GM18511 (cell line): ENCODE measurements around the gene RLN3.

Experiments used
- ATAC-seq: cut with Tn5 transposase; IDR thresholded peaks from one replicate; pipeline ENCODE4 v1.9.1; 2021; ENCODE audit warnings: mild to moderate bottlenecking, moderate library complexity; ENCODE audit not compliant: unreplicated experiment

Gene RLN3

GRCh38 chr19:14027856-14028450 is at the start of gene RLN3:
Gene RLN3 (plus strand): TSS chr19:14028148. CDS start chr19:14028205, 57 bp downstream.
- no peak for ATAC-seq

GRCh38 chr19:13978351-13979243 is 49.4 kb upstream of the RLN3 start:
- no peak for ATAC-seq

GRCh38 chr19:13979244-13979615 is 48.7 kb upstream of the RLN3 start:
- no peak for ATAC-seq

GRCh38 chr19:13979686-13980085 is 48.3 kb upstream of the RLN3 start:
- no peak for ATAC-seq

GRCh38 chr19:13980340-13980739 is 47.6 kb upstream of the RLN3 start:
- no peak for ATAC-seq

GRCh38 chr19:13981021-13981420 is 46.9 kb upstream of the RLN3 start:
- no peak for ATAC-seq

- ATAC-seq: no peak
Measured at GRCh38 chr19:13981467-13981866, 46.5 kb upstream of the RLN3 start.

GRCh38 chr19:13981988-13982501 is 45.9 kb upstream of the RLN3 start:
- ATAC-seq: no peak

- no peak for ATAC-seq
Measured at GRCh38 chr19:13982773-13983172, 45.2 kb upstream of the RLN3 start.

GRCh38 chr19:13983213-13983889 is 44.6 kb upstream of the RLN3 start:
- ATAC-seq: no peak

GRCh38 chr19:13984186-13984585 is 43.8 kb upstream of the RLN3 start:
- ATAC-seq: no peak

GRCh38 chr19:13984875-13985741 is 42.8 kb upstream of the RLN3 start:
- no peak for ATAC-seq

- peak; percentile 24 for ATAC-seq
Measured at GRCh38 chr19:13985771-13986347, 42.1 kb upstream of the RLN3 start.

- peak; percentile 87 for ATAC-seq
Measured at GRCh38 chr19:13986348-13986904, 41.5 kb upstream of the RLN3 start.

GRCh38 chr19:13987101-13987890 is 40.7 kb upstream of the RLN3 start:
- no peak for ATAC-seq

- no peak for ATAC-seq
Measured at GRCh38 chr19:13989487-13989886, 38.5 kb upstream of the RLN3 start.

- ATAC-seq: no peak
Measured at GRCh38 chr19:13990085-13990484, 37.9 kb upstream of the RLN3 start.

- no peak for ATAC-seq
Measured at GRCh38 chr19:13992025-13992424, 35.9 kb upstream of the RLN3 start.
